Gastroesophageal sphincter (tissue), 3 donors: ENCODE data around the gene KCNMA1.

ENCODE experiments used
- EP300 ChIP-seq: sonication (generic); formaldehyde crosslinking; IDR thresholded peaks from one replicate; pipeline ENCODE4 v1.6.1; 2017; ENCODE audit warnings: antibody characterized with exemption, mild to moderate bottlenecking
- POLR2A ChIP-seq, 2 donors: fragments of 450-650 bp; IDR thresholded peaks; one replicate each; pipeline ENCODE4 v1.6.1; 2017; ENCODE audit warnings: antibody characterized with exemption in 2 of 2, mild to moderate bottlenecking in 2 of 2, moderate library complexity in 1 of 2
- POLR2AphosphoS5 ChIP-seq: sonication (generic); formaldehyde crosslinking; IDR thresholded peaks from one replicate; pipeline ENCODE4 v1.6.1; 2017; ENCODE audit warnings: antibody characterized with exemption
- TF ChIP-seq, protein P1 (sequence below), 4 experiments: fragments of 200-600 bp in 2 of 4; fragments of 450-650 bp in 2 of 4; sonication (generic) in 1 of 4; IDR thresholded peaks; one replicate each; pipeline ENCODE4 v1.5.1; 2017 to 2019; ENCODE audit warnings: antibody characterized with exemption in 4 of 4, mild to moderate bottlenecking in 2 of 4, moderate library complexity in 2 of 4

DNA sequence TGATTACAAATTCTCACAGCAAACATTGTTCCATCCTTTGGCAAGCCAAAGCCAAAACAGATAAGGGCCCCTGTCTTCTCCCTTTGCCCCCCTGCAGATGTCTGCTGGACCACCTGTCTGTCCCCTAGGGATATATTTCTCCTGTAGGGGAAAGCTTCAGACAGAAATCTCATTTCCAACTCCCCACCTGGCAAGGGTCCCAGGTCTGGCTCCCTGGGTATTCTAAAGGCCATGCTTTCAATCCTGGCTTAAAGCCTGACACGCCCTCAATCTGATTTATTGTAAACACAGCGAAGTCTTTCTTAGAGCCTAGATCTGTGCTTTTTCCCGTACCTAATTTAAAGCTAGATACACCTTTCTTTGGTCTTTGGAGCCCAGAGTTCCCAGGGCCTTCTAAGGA, 66.1 kb downstream of the KCNMA1 start:
- TF ChIP-seq, protein P1, sequence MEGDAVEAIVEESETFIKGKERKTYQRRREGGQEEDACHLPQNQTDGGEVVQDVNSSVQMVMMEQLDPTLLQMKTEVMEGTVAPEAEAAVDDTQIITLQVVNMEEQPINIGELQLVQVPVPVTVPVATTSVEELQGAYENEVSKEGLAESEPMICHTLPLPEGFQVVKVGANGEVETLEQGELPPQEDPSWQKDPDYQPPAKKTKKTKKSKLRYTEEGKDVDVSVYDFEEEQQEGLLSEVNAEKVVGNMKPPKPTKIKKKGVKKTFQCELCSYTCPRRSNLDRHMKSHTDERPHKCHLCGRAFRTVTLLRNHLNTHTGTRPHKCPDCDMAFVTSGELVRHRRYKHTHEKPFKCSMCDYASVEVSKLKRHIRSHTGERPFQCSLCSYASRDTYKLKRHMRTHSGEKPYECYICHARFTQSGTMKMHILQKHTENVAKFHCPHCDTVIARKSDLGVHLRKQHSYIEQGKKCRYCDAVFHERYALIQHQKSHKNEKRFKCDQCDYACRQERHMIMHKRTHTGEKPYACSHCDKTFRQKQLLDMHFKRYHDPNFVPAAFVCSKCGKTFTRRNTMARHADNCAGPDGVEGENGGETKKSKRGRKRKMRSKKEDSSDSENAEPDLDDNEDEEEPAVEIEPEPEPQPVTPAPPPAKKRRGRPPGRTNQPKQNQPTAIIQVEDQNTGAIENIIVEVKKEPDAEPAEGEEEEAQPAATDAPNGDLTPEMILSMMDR (IDR thresholded peaks at IDR 0.05) = no peak
- no peak for TF ChIP-seq POLR2A (IDR thresholded peaks at IDR 0.05)
- TF ChIP-seq POLR2AphosphoS5 = peak; percentile 71
- TF ChIP-seq EP300 = no peak
